Mesendoderm (in vitro differentiated cells): ENCODE measurements around the gene USP36.
"Not testable (repeated sequence)": the region's sequence is repeated elsewhere in the genome, so short reads cannot be mapped to it uniquely, and the experiment has no call there.

Experiments
- DNase-seq: peaks from one replicate; pipeline ENCODE4 v3.0.0; 2013
- H2AK5ac ChIP-seq: 2 replicates; pipeline ENCODE4 v1.6.1; 2013; ENCODE audit warnings: low read length, inconsistent platforms
- H2BK120ac ChIP-seq: 2 replicates; pipeline ENCODE4 v1.6.1; 2013; ENCODE audit warnings: low read depth, mild to moderate bottlenecking, low read length, moderate library complexity, mixed read lengths
- H2BK15ac ChIP-seq: replicated peaks from 2 replicates; pipeline ENCODE4 v1.6.1; 2013; ENCODE audit warnings: low read depth, mild to moderate bottlenecking, moderate library complexity
- H2BK5ac ChIP-seq: 2 replicates; pipeline ENCODE4 v1.6.1; 2013; ENCODE audit warnings: low read length, inconsistent platforms
- H3K18ac ChIP-seq: 2 replicates; pipeline ENCODE4 v1.6.1; 2013; ENCODE audit warnings: mild to moderate bottlenecking, low read length, mixed read lengths
- H3K23ac ChIP-seq: one replicate; pipeline ENCODE4 v1.6.1; 2013; ENCODE audit warnings: low read length
- H3K27ac ChIP-seq: 2 replicates; pipeline ENCODE4 v1.5.1; 2013; ENCODE audit warnings: low read depth, mild to moderate bottlenecking, inconsistent platforms, low read length, moderate library complexity
- H3K27me3 ChIP-seq: 2 replicates; pipeline ENCODE4 v1.6.1; 2013; ENCODE audit warnings: low read length, control low read depth, mild to moderate bottlenecking, inconsistent platforms; ENCODE audit not compliant: insufficient read depth, poor library complexity
- H3K36me3 ChIP-seq: 2 replicates; pipeline ENCODE4 v1.6.1; 2013; ENCODE audit warnings: low read length, inconsistent platforms; ENCODE audit not compliant: control insufficient read depth, insufficient read depth
- H3K4ac ChIP-seq: one replicate; pipeline ENCODE4 v1.6.1; 2013; ENCODE audit warnings: low read depth, mild to moderate bottlenecking, low read length, moderate library complexity
- H3K4me1 ChIP-seq: 2 replicates; pipeline ENCODE4 v1.6.1; 2013; ENCODE audit warnings: low read depth, low read length, inconsistent platforms; ENCODE audit not compliant: control insufficient read depth
- H3K4me2 ChIP-seq: 2 replicates; pipeline ENCODE4 v1.6.1; 2013; ENCODE audit warnings: low read length
- H3K4me3 ChIP-seq: 2 replicates; pipeline ENCODE4 v1.5.1; 2013; ENCODE audit warnings: mild to moderate bottlenecking, low read length
- H3K56ac ChIP-seq: one replicate; pipeline ENCODE4 v1.6.1; 2013; ENCODE audit warnings: low read length
- H3K79me1 ChIP-seq: 2 replicates; pipeline ENCODE4 v1.6.1; 2013; ENCODE audit warnings: low read length, inconsistent platforms
- H3K79me2 ChIP-seq: 2 replicates; pipeline ENCODE4 v1.6.1; 2013; ENCODE audit warnings: mild to moderate bottlenecking, low read length; ENCODE audit not compliant: control insufficient read depth, insufficient read depth
- H3K9ac ChIP-seq: 2 replicates; pipeline ENCODE4 v1.6.1; 2013; ENCODE audit warnings: low read length, inconsistent platforms
- H4K5ac ChIP-seq: one replicate; pipeline ENCODE4 v1.6.1; 2013; ENCODE audit warnings: low read length
- H4K8ac ChIP-seq: one replicate; pipeline ENCODE4 v1.6.1; 2013; ENCODE audit warnings: low read depth, mild to moderate bottlenecking, control low read depth, low read length, moderate library complexity
- WGBS: extraction: QIAGEN DNeasy Blood & Tissue Kit; methylation state at CpG from one replicate; pipeline ENCODE4 v1.1.7; 2013; ENCODE audit warnings: low lambda C conversion rate, missing lambda C conversion rate; ENCODE audit not compliant: insufficient coverage; ENCODE audit errors: extremely low coverage; 5-methylcytosine and 5-hydroxymethylcytosine counted together

The USP36 gene

DNA sequence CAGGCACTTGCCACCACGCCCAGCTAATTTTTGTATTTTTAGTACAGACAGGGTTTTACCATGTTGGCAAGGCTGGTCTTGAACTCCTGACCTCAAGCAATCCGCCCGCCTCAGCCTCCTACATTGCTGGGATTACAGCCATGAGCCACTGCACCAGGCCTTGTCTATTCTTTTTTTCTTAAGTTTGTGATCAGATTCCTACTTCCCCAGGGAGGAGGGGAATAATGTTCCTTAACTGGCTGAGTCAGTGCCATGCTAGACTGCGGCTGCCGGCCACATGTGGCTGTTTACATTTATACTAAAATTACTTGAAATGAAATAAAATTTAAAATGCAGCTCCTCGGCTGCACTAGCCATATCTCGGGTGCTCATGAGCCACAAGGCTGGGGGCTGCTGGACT is 27.8 kb upstream of the USP36 start:
- no peaks in the 10 kb centered on the region for H3K79me1 ChIP-seq
- H3K9ac ChIP-seq: no peak overlapping the region
- no peak overlapping the region for H3K23ac ChIP-seq
- no peak overlapping the region for H2BK120ac ChIP-seq
- DNase-seq: no peak
- H3K4me3 ChIP-seq: no peak overlapping the region
- H4K5ac ChIP-seq: no peak overlapping the region
- no peak overlapping the region for H3K4me2 ChIP-seq
- H2BK15ac ChIP-seq: no peak overlapping the region
- no peak overlapping the region for H2BK5ac ChIP-seq
- H2AK5ac ChIP-seq: no peak overlapping the region
- no peak overlapping the region for H3K56ac ChIP-seq
- H3K4ac ChIP-seq: no peak overlapping the region
- no peaks in the 10 kb centered on the region for H3K27me3 ChIP-seq
- no peak overlapping the region for H3K27ac ChIP-seq
- H3K18ac ChIP-seq: no peak overlapping the region
- H3K79me2 ChIP-seq: no peaks in the 10 kb centered on the region
- WGBS: no CpG with 5 or more reads among the region's 7 CpGs
- H4K8ac ChIP-seq: no peak overlapping the region
- H3K36me3 ChIP-seq: no peaks in the 10 kb centered on the region
- H3K4me1 ChIP-seq: no peaks in the 10 kb centered on the region

DNA sequence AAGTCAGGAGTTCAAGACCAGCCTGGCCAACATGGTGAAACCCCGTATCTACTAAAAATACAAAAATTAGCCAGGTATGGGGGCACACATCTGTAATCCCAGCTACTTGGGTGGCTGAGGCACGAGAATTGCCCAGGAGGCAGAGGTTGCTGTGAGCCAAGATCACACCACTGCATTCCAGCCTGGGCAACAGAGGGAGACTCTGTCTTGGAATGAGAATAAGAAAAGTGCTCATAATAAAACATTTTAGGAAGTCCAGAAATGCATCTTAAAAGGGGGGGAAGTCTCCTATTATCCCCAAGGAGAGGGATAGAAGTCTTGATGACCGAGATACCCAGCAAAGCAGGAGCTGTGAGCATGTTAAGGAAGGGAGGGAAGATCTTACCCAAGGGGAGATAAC is 26.4 kb upstream of the USP36 start:
- not testable (repeated sequence) for H3K27ac ChIP-seq, H2BK5ac ChIP-seq
- WGBS: no CpG with 5 or more reads among the region's 3 CpGs

DNA sequence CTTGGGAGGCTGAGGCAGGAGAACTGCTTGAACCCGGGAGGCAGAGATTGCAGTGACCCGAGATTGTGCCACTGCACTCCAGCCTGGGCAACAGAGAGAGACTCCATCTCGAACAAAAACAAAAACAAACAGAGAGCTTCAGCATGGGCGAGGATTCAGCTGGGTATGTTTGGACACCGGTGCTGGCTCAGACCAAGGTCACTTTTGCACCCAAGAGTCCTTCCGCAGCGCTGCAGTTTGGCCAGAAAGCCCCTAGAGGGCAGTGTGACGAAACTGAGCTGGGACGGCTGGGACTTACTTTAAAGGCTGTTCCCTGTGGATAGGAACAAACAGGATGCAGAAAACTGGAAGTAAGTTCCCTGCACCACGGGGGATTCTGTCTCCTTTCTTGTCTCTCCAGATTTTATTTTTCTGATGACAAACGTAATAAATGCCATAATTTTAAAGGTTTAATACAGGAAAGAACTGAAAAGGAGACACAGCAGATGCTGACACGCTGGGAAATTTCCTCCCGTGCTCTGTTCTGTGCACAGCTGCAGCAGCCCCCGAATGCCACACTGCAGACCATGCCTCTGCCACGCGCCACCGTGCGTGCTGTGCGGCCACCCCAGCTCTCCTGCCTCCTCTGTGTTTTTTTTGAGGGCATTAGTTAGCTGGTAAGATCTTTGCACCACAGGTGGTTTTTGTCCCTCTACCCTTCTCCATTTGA is 25.2 kb upstream of the USP36 start:
- Histone ChIP-seq H3K4me1 (no peaks in the 10 kb centered on the region), H2BK5ac (no peak overlapping the region), H2BK15ac (no peak overlapping the region), H2BK120ac (no peak overlapping the region), H3K4ac (no peak overlapping the region), H3K56ac (no peak overlapping the region), H3K4me2 (no peak overlapping the region), H3K79me1 (no peaks in the 10 kb centered on the region), H3K18ac (no peak overlapping the region), H3K9ac (no peak overlapping the region), H3K27ac (no peak overlapping the region), H3K79me2 (no peaks in the 10 kb centered on the region), H4K8ac (no peak overlapping the region), H3K4me3 (no peak overlapping the region), H3K23ac (no peak overlapping the region), H3K27me3 (no peaks in the 10 kb centered on the region), H4K5ac (no peak overlapping the region), H2AK5ac (no peak overlapping the region), H3K36me3 (no peaks in the 10 kb centered on the region)
- no CpG with 5 or more reads among the region's 19 CpGs for WGBS
- peak; percentile 84 for DNase-seq

More for the DNA sequence above, 26.4 kb upstream of the USP36 start:
- H3K4me2 ChIP-seq, H2BK120ac ChIP-seq, H3K18ac ChIP-seq, H4K5ac ChIP-seq, H3K36me3 ChIP-seq, H2AK5ac ChIP-seq, DNase-seq, H4K8ac ChIP-seq, H3K27me3 ChIP-seq, H3K23ac ChIP-seq, H2BK15ac ChIP-seq, H3K4me1 ChIP-seq, H3K79me2 ChIP-seq, H3K79me1 ChIP-seq, H3K4ac ChIP-seq, H3K4me3 ChIP-seq, H3K9ac ChIP-seq, H3K56ac ChIP-seq: not testable (repeated sequence)

DNA sequence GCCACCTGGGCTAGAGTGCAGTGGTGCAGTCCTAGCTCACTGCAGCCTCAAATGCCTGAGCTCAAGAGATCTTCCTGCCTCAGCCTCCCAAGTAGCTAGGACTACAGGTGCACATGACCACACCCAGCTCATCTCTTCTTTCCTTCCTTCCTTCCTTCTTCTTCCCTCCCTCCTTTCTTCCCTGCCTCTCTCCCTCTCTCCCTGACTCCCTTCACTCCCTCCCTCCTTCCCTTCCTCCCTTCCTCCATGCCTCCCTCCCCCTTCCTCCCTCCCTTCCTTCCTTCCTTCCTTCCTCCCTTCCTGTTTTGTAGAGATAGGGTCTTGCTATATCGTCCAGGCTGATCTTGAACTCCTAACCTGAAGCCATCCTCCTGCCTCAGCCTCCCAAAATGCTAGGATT is 23.5 kb upstream of the USP36 start:
- Histone ChIP-seq H3K27me3 (no peaks in the 10 kb centered on the region), H3K23ac (no peak overlapping the region), H3K56ac (no peak overlapping the region), H2BK5ac (no peak overlapping the region), H3K4me3 (no peak overlapping the region), H2BK120ac (no peak overlapping the region), H4K8ac (no peak overlapping the region), H3K18ac (no peak overlapping the region), H3K27ac (no peak overlapping the region), H4K5ac (no peak overlapping the region), H3K79me2 (no peaks in the 10 kb centered on the region), H2BK15ac (no peak overlapping the region), H3K4ac (no peak overlapping the region), H2AK5ac (no peak overlapping the region), H3K4me1 (no peaks in the 10 kb centered on the region), H3K36me3 (no peaks in the 10 kb centered on the region), H3K9ac (no peak overlapping the region), H3K79me1 (no peaks in the 10 kb centered on the region), H3K4me2 (no peak overlapping the region)
- DNase-seq: no peak
- no CpG with 5 or more reads among the region's 1 CpG for WGBS

DNA sequence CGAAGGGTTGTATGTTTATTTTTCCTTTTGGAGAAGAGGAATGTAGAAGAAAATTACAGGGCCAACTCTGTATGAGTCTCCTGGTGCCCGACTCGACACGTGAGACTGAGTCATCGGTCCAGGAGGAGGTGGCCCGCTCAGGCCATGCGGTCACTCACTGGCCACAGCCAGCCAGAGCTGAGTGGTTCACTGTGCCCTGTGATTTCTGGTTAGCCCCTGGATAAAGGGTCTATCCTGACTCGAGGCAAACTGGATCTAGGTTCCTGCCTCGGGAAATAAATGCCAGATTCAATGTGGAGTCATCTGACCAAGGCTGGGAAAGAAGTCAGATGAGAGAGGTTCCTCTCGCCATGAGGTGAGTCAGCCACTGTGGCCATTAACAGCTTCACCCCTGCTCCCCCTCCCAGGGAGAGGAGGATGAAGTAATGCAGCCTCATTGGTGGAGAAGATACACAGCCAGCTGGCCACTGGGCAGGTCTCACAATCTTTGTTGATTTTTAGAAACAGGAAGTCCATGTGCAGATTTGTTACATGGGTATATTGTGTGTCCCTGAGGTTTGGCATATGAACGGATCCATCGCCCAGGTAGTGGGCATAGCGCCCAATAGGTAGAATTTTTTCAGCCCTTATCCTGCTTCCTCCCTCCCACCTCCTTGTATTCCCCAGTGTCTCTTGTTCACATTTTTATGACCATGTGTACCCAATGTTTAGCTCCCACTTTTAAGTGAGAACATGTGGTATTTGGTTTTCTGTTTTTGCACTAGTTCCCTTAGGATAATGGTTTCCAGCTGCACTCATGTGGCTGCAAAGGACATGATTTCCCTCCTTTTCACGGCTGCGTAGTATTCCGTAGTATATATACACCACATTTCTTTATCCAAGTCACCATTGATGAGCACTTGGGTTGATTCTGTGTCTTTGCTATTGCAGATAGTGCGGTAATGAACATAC is 21.7 kb upstream of the USP36 start:
- Histone ChIP-seq H3K4me3 (no peak overlapping the region), H3K27me3 (no peaks in the 10 kb centered on the region)
- WGBS: no CpG with 5 or more reads among the region's 17 CpGs

More for the DNA sequence above, 21.7 kb upstream of the USP36 start:
- H2BK5ac ChIP-seq: no peak overlapping the region
- no peak overlapping the region for H3K4me2 ChIP-seq
- H4K5ac ChIP-seq: no peak overlapping the region
- no peak overlapping the region for H3K56ac ChIP-seq
- peak; percentile 65 for DNase-seq
- no peak overlapping the region for H3K4ac ChIP-seq
- H3K23ac ChIP-seq: no peak overlapping the region
- H3K18ac ChIP-seq: no peak overlapping the region
- H2BK120ac ChIP-seq: no peak overlapping the region
- H3K9ac ChIP-seq: no peak overlapping the region
- no peaks in the 10 kb centered on the region for H3K79me2 ChIP-seq
- H3K27ac ChIP-seq: no peak overlapping the region
- H3K4me1 ChIP-seq: no peaks in the 10 kb centered on the region
- H3K36me3 ChIP-seq: no peaks in the 10 kb centered on the region
- H4K8ac ChIP-seq: no peak overlapping the region
- H3K79me1 ChIP-seq: no peaks in the 10 kb centered on the region
- H2BK15ac ChIP-seq: no peak overlapping the region
- no peak overlapping the region for H2AK5ac ChIP-seq
